GM10847 (cell line): ENCODE measurements around the gene RTL1.

ENCODE experiments used
- POLR2A ChIP-seq: IDR thresholded peaks from 2 replicates; pipeline ENCODE4 v1.6.1; 2011; ENCODE audit not compliant: insufficient read length; ENCODE audit errors: extremely low read depth

The RTL1 gene

DNA sequence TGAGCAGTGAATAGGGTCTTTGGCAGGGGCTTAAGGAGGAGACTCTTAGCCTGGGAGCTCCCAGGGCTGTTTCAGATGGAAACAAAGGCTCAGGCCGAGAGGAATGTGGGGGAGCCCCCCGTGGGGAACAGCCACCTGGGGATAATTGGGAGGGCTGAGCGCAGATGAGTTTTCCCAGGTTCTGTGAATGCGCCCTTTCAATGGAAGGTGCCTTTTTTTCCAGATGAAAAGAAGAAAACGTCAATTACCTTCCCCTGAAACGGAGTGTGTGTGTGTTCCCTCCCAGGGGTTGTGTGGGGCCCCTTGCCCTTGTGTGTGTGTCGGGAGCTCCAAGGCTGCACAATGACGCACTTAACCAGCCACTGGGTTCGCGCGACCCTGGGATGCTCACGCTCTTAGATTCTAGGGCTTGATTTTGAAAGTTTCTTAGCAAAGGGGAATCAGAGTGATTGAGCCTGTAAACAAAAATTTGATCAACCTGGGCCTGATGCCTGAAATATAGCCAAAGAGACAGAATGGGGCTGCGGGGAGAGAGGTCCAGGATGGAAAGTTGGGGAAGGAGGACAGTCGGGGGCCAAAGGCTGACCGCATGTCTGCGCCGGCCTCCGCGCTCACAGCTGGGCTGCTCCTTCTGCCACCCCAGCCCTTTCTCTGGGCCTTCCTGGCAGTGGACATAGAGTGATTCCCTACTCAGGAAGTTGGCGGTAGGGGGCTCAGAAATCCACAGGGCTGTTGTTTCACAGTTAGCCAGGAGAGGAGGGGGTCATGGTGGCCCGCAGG is 63.0 kb downstream of the RTL1 start:
- TF ChIP-seq POLR2A, result no peak

DNA sequence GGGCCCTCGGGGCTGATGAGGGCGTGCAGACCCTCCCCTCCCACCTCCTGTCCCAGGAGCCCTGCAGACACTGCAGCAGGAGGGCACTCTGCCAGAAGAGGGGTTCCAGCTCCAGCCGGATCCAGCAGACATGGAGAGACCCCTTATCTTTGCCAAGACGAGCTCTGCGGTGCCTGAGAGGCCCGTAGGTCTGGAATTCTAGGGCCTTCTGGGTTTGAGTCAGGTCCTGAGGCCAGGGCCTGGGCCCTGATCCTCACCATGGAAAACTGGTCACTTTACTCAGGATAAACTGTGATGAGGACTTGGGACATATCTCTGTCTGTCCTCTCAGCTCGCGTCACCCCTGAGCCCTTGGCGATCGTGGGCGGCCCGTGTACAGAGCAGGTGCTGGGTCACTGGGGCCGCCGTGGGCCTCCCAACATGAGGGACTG is 63.8 kb downstream of the RTL1 start:
- TF ChIP-seq POLR2A, result no peak

DNA sequence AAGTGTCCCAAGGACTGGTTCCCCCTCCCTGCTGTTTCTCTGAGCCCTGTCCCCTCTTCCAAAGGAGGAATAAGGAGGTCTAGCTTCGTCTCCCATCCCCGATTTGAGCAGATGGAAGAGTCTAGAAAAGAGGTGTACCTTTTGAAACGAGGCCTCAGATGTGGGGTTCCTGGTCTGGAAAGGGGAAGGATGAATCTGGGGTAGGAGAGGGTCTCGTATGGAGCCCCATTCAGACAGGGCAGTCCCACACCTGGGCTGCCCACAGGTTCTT is 64.3 kb downstream of the RTL1 start:
- no peak for TF ChIP-seq POLR2A

DNA sequence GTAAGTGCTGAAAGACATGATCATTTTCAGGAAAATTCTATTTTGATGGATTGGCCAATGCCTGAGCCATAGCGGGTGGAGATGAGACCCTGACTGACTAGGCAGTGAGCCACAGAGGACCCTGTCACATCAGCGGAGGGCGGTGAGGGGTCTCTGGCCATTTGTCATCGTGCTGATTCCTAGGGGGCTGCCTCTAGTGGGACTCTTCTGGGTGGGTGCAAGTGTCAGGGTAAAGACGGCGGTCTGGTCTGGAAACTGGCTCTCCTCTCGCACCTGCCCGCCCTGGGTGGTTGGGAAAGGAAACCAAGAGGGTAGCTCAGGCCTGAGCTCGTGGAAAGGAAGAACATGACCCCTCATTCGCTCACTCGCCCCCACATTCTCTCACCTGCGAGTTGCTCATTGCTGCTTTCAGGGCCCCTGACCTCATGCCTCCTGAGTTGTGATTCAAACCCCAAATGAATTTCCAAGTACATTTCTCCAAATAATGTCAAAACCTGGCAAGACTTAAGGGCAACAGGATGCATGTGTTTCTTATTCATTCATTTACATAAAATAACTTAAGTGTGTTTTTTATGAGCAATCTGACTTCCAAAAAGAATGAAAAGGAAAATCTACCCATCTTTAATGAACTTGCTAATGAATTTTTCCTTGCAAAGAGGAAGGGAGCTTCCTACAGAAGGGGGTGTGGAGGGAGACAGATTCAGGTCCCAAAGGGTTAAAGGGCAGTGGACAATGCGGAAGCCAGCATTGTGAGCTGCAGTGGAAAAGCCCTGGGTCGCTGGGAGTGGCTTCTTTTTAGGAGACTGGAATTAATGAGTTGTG is 64.8 kb downstream of the RTL1 start:
- no peak for TF ChIP-seq POLR2A

DNA sequence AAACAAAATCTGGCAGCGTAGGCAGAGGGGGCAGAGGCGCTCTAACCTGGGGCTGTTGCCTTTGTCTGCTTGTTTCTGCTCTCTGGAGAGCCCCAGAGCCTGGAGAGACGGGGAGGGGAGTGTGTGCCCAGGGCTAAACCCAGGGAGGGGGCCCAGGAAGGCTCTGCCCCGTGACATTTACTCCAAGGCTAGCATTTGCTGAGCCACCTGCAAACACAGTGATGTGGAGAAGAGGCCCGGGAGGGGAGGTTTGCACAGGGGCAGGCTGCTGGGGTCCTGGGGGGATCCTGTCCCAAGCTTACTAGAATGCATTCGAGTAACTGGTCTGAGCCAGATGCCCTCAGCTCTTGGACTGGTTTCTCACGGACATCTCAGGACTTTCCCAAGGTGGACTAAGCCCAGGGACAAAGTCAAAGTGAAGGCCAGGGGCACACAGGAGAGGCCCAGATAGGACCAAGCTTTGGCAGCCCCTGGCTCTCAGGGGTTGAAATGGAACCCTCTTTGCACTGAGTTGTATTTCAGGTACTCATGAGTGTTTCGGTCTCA is 65.6 kb downstream of the RTL1 start:
- TF ChIP-seq POLR2A, result no peak

DNA sequence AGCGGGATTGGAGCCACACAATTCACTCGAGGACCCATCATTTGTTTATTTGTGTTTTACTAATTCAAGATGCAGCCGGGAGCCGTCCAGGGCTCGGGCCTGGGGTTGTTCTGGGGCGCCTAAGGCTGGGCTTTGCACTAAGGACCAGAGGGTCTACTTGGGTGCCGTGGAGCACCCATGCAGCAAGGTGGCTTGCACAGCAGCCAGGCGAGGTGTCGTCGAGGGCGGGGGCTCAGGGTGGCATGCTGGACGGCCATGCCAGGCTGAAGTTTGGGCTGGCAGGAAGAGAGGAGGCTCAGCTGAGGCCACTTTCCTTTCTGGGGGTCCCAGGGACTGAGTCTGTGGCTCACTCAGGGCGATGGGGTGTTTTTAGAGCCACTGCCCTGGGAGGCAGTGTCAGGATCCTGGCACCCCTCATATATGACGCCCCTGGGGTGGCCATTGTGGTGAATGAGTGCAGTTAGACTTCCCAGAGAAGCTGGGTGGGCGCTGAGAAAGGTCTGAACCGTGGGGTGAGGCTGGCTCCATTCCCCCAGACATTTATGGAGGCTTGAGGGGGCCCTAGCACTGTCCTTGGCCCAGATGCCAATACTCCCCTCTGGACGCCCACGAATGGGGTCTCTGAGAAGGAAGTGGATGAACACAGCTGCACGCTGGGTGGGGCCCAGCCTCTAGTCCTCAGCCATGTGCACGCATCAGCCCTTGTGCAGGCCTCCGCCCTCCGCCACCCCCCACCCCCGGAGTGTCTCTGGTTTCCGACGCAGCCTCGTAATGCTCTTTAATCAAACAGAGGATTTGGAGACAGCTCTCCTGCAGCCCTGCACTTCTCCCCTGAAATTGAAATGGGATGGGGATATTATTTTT is 66.3 kb downstream of the RTL1 start:
- no peak for TF ChIP-seq POLR2A

DNA sequence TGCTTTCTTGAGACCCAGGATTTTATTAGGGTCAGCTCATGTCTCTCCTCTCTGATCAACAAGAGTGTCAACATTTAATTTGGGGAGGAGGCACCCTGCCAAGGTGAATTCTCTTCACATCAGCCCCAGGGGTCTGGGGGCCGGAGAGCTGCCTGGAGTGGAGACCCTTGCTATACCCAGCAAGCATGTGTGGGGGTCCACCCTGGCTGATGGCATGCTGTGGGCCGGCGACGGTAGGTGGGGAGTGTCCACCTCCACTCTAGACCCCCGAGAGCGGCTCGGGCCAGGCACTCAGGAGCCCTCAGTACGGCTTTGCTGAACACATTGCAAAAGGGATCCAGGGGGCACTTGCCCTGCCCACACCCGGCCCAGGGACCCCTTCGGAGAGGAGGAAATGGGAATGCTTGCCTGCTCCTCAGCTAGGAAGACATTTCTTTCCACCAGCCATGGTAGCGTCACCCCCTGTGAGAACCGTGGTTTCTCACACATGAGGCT is 67.2 kb downstream of the RTL1 start:
- no peak for TF ChIP-seq POLR2A

DNA sequence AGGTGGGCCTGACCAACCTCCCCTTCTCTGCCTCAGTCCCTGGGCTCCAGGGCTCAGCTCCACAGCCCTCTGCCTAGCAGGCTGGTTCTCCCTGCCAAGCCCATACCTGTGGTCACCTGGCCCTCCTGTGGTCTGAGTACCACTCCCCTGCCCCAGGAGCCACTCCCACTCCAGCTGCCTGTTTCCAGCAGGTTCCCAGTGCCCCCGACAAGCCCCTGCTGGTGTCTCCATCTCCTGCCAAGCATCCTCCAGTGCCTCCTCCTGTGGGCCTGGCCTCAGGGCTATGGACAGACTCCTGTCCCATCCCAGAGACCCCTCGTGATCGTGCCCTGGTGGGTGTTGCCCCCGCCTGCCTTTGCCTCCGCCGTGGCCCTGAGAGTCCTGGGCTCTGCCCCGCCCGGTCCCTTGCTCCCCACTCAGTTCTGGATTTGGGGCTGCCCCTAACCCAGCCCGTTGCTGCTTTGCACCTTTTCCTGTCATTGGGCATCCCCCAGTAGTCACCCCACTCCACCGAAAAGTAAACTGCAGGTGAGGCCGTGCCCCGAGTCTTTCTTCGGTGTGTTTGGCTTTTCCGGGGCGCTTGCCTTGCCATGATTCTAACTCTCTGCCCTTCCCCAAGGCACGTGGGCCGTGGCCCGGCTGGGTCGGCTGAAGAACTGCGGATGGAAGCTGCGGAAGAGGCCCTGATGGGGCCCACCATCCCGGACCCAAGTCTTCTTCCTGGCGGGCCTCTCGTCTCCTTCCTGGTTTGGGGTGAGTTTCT is 67.8 kb downstream of the RTL1 start:
- TF ChIP-seq POLR2A, result no peak

DNA sequence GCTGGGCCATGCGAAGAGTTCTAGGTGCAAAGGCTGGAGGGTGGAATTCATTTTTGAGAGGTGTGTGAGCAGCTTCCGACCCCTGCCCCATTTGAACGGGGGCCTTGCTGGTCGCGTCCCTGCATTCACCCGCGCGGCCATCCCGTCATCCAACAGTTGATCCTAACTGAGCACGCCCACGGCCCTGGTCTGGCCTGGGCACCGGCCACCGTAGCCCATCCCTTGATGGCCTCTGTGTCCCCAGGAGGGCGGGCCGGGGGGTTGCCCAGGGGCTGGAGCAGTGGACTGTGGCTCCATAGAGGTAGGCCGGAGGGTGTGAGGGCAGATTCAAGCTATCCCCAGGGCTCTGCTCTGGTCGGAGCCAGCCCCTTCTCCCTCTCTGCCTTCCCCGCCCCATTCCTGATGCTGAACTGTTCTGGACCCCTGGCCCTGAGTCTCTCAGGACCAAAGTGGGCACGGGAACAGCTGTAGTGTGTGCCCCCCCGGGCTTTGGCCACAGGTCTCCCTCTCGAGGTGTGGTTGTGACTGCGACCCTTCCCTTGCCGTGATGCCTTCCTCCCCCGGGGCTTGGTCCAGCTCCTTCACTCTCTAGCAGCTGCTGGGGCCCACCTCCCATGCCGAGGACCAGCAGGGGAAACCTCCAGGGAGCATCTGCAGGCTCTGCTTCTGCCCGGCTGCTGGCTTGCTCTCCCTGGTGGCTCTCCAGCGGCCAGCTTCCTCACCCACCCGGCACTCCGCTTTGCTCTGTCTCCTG is 68.6 kb downstream of the RTL1 start:
- no peak for TF ChIP-seq POLR2A

DNA sequence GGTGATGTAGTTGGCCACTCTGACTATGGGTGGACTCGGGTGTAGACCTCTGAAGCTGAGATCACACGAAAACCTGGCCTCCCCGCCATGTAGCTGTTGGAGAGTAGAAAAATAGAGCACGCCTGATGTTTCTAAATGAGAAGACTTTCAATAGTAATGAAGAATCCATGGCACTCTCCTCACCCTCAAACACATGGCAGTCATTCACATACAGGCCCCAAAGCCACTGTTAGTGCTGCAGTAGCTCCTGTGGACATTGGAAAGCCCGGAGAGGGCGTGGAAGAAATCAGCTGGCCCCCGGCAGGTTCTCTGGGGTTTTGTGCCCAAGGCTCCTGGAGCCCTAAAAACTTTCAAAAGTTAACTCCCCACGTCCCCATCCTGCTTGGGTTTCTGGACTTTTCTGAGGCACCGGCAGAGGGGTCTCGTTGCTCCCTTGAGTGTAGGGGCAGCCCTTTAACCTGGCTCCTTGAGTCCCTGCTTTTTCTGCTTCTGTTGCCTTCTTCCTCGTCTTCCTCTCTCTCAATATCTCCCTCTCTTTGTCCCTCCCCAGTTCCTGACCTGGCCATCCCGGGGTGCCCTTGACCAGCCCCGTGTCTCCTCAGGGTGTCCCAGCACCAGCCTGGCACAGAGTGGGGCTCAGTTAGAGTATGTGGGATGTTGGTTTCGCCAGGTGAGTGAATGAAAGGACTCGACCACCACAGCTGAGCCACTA is 69.3 kb downstream of the RTL1 start:
- no peak for TF ChIP-seq POLR2A

DNA sequence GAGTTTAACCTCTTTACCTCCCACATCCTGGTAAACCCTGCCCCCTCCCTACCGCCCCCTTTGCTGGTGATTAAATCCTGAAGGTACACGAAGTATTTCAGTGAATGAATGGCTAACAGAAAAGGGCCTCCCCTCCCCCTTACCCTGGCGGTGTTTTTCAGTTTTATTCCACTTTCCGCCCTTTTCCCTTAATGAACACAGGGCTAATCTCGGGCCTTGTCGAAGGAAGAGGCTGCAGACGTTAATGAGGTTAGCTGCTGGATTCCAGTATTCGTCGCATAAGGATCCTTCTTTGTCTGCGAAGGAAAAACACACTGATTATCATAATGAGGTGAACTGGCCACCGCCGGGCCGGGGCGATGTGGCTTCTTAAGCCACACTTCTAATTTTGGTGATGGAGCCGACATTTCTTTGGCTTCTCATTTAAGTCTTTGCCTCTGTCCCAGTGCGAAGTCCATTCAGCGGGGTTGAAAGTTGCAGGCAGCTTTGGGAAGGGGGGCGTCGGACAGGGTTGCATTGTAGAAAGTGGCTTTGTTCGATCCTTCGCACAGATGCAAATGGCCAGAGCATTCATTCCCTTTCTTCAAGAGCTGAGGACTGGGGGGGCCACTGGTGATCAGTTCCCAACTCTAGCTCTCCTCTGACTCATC is 71.1 kb downstream of the RTL1 start:
- no peak for TF ChIP-seq POLR2A

DNA sequence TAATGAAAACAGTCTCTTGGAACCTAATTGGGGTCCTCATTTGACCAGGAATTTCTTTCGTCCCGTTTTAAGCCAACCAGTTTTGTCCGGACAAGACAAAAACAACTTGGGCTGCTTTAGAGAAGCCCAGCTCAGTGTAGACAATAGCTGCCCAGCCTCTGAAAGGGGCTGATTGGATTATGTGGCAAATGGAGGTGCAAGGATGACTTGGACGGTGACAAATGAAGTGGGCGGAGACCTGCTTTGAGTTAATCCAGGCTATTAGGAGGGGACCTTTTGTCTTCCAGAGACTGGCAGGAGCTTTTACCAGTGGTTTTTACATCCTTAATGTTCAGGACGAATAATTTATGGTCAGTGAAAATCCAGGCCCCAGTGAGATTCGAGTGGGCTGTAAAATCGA is 72.8 kb downstream of the RTL1 start:
- no peak for TF ChIP-seq POLR2A
